Testis (tissue), 2 donors: ENCODE measurements around the gene REV3L.

ENCODE experiments used
- CTCF ChIP-seq, 3 experiments: fragments of 450-650 bp in 2 of 3; fragments of 200-600 bp in 1 of 3; sonication (generic) in 1 of 3; IDR thresholded peaks; one replicate each; pipeline ENCODE4 v1.5.1; 2016 to 2019; ENCODE audit warnings: antibody characterized with exemption in 3 of 3, mild to moderate bottlenecking in 2 of 3, moderate library complexity in 1 of 3
- POLR2A ChIP-seq: fragments of 450-650 bp; IDR thresholded peaks from one replicate; pipeline ENCODE4 v1.6.1; 2017; ENCODE audit warnings: antibody characterized with exemption, mild to moderate bottlenecking, moderate library complexity

- no peak for TF ChIP-seq CTCF (IDR thresholded peaks at IDR 0.05)
- no peak for TF ChIP-seq POLR2A
Measured at GRCh38 chr6:111282515-111282914, 200.5 kb downstream of the REV3L start.
